ENCODE measurements around the gene ZGPAT. TPM values are rescaled to one million over a fixed set of nuclear protein-coding genes. Genes with fewer than 3 reads are reported as not detected.

The ZGPAT gene
- total and polyA plus RNA-seq, 9 of the 15 experiments (the other 6 are each of a cell fraction or from before 2014, with no cell fraction given), result 0.14 to 26.6 (median 7.4) TPM

DNA sequence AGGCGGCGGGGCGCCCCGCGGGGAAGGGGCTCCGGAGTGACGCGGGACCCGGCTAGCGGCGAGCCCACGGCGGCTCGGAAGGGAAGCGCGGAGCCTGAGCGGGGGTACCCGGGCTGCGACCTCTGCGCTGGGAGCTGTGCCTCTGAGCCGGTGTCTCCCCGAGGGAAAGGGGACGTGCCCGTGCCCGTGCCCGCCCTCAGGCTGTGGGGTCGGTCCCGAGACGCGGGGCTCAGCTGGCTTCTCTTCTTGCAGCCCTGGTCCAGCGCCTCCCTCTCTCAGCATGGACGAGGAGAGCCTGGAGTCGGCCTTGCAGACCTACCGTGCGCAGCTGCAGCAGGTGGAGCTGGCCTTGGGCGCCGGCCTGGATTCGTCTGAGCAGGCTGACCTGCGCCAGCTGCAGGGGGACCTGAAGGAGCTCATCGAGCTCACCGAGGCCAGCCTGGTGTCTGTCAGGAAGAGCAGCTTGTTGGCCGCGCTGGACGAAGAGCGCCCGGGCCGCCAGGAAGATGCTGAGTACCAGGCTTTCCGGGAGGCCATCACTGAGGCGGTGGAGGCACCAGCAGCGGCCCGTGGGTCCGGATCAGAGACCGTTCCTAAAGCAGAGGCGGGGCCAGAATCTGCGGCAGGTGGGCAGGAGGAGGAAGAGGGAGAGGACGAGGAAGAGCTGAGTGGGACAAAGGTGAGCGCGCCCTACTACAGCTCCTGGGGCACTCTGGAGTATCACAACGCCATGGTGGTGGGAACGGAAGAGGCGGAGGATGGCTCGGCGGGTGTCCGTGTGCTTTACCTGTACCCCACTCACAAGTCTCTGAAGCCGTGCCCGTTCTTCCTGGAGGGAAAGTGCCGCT is 686 bp downstream of the ZGPAT start:
- BruUV-seq (replicated peaks), result TSS peak; percentile 54
- H3K79me2 ChIP-seq (ENCODE audit: control insufficient read depth, insufficient read depth, low read length), result peaks cover 69% of the 10 kb centered on the region
- H3K36me3 ChIP-seq (ENCODE audit: control insufficient read depth, insufficient read depth, low read length), result peaks cover 74% of the 10 kb centered on the region
- peak overlapping the region; percentile 99 for H3K4me2 ChIP-seq (ENCODE audit: insufficient read depth, low read length)
- no peaks in the 10 kb centered on the region for H3K9me3 ChIP-seq (replicated peaks; ENCODE audit: control insufficient read depth, insufficient read depth, low read depth, low read length)
- H3K27ac ChIP-seq (ENCODE audit: extremely low read depth, low read depth, low read length), result peak overlapping the region; percentile 96
- H3K9me1 ChIP-seq (ENCODE audit: control insufficient read depth, insufficient read depth, low read length), result no peaks in the 10 kb centered on the region
- peaks cover 22% of the 10 kb centered on the region for H4K20me1 ChIP-seq (replicated peaks; ENCODE audit: control insufficient read depth, insufficient read depth, low read length)
- no peak for ATAC-seq
- DNase-seq (ENCODE audit: extremely low read depth in 1 of 4, low spot score in 3 of 4), result peak in 2 of 4 experiments; percentile 5 to 15
- 37% methylated on average over 37 of the region's 67 CpGs for WGBS (ENCODE audit: insufficient coverage, low coverage, missing lambda C conversion rate)
- ChIA-PET CTCF (ENCODE audit: low intra/inter-chr PET ratio) (interaction anchor here (2.6 kb wide), 1 partner anchor 156 kb away, joined by 18 read pairs; the partner anchor contains the start of gene TPD52L2), POLR2A (interaction anchor here (0.6 to 4.0 kb wide), 13 partner anchors 10 to 187 kb away, joined by 3 to 27 read pairs (median 5); partner anchors contain the start of genes SLC2A4RG and TPD52L2)
- peak overlapping the region; percentile 100 for H3K4me3 ChIP-seq
- H2AFZ ChIP-seq (ENCODE audit: low read depth, low read length), result 0 out of 2 replicates have a peak overlapping the region, but pooled peaks have one; percentile 67
- H3K27me3 ChIP-seq (ENCODE audit: control insufficient read depth in 2 of 2, insufficient read depth in 2 of 2, low read length in 2 of 2), result no peaks in the 10 kb centered on the region
- intact Hi-C loops (cut with micrococcal nuclease) (loop anchor here (5.0 to 10.0 kb wide), 4 partner anchors 76 to 249 kb away; partner anchors contain the start of genes PTK6 and UCKL1), in situ Hi-C loops (cut with MboI) (loop anchor here (5.0 kb wide), 1 partner anchor 154 kb away; the partner anchor contains the start of gene ABHD16B)
- H3K9ac ChIP-seq (ENCODE audit: insufficient read depth in 1 of 2, low read depth in 2 of 2, low read length in 2 of 2), result peak overlapping the region; percentile 90 to 95
- peaks cover 13 to 53% of the 10 kb centered on the region in 2 experiments for H3K4me1 ChIP-seq (replicated peaks in 1 of 2; ENCODE audit: control insufficient read depth in 2 of 2, insufficient read depth in 2 of 2, low read length in 2 of 2)
- FAIRE-seq, result no peak
- peak; percentile 66 to 75 for TF ChIP-seq NRF1 (conservative IDR thresholded peaks at IDR 0.05 in 1 of 2, IDR thresholded peaks at IDR 0.05 in 1 of 2)
- TF ChIP-seq, protein P1, sequence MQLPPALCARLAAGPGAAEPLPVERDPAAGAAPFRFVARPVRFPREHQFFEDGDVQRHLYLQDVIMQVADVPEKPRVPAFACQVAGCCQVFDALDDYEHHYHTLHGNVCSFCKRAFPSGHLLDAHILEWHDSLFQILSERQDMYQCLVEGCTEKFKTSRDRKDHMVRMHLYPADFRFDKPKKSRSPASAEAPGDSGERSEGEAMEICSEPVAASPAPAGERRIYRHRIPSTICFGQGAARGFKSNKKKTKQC (CRISPR knock-in tag; IDR thresholded peaks at IDR 0.05), result no peak
- TF ChIP-seq, protein P2, sequence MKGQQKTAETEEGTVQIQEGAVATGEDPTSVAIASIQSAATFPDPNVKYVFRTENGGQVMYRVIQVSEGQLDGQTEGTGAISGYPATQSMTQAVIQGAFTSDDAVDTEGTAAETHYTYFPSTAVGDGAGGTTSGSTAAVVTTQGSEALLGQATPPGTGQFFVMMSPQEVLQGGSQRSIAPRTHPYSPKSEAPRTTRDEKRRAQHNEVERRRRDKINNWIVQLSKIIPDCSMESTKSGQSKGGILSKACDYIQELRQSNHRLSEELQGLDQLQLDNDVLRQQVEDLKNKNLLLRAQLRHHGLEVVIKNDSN (CRISPR knock-in tag; IDR thresholded peaks at IDR 0.05), result peak; percentile 7; the same call in 1 of the 2 replicates
- no peak for TF ChIP-seq TEAD4 (IDR thresholded peaks at IDR 0.05; ENCODE audit: low read length)
- 0 out of 2 replicates have a peak, but pooled peaks have one; percentile 28 for TF ChIP-seq TEAD4 (CRISPR knock-in tag; IDR thresholded peaks at IDR 0.05; ENCODE audit: borderline replicate concordance)
- TF ChIP-seq, protein P3, sequence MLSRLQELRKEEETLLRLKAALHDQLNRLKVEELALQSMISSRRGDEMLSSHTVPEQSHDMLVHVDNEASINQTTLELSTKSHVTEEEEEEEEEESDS (CRISPR knock-in tag; IDR thresholded peaks at IDR 0.05), result no peak
- no peak for TF ChIP-seq MEF2A (IDR thresholded peaks at IDR 0.05; ENCODE audit: control insufficient read depth, low read depth, low read length)
- TF ChIP-seq ZNF445 (CRISPR knock-in tag; IDR thresholded peaks at IDR 0.05; ENCODE audit: low read depth), result no peak
- no peak for TF ChIP-seq RCOR1 (IDR thresholded peaks at IDR 0.05; ENCODE audit: borderline replicate concordance in 1 of 2, low read depth in 2 of 2, low read length in 2 of 2)
- 0 out of 2 replicates have a peak, but pooled peaks have one; percentile 21 for TF ChIP-seq STAG1 (CRISPR knock-in tag; IDR thresholded peaks at IDR 0.05; ENCODE audit: borderline replicate concordance)
- TF ChIP-seq, protein P4, sequence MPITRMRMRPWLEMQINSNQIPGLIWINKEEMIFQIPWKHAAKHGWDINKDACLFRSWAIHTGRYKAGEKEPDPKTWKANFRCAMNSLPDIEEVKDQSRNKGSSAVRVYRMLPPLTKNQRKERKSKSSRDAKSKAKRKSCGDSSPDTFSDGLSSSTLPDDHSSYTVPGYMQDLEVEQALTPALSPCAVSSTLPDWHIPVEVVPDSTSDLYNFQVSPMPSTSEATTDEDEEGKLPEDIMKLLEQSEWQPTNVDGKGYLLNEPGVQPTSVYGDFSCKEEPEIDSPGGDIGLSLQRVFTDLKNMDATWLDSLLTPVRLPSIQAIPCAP (CRISPR knock-in tag; IDR thresholded peaks at IDR 0.05; ENCODE audit: borderline replicate concordance), result no peak
- peak; percentile 73; the same call in 1 of the 2 replicates for TF ChIP-seq MED1 (CRISPR knock-in tag; IDR thresholded peaks at IDR 0.05; ENCODE audit: borderline replicate concordance)
- TF ChIP-seq TOE1 (IDR thresholded peaks at IDR 0.05; ENCODE audit: borderline replicate concordance), result no peak
- TF ChIP-seq TOE1 (CRISPR knock-in tag; IDR thresholded peaks at IDR 0.05; ENCODE audit: borderline replicate concordance, low read depth), result no peak
- no peak for TF ChIP-seq NCOA4 (IDR thresholded peaks at IDR 0.05; ENCODE audit: partially characterized antibody)
- TF ChIP-seq ZNF146 (CRISPR knock-in tag; IDR thresholded peaks at IDR 0.05; ENCODE audit: unreplicated experiment), result no peak
- TF ChIP-seq MCM3 (IDR thresholded peaks at IDR 0.05), result no peak
